LNCAP (cell line): ENCODE measurements around the gene SNED1.

Experiments used
- CTCF ChIP-seq: fragments of 450-650 bp; IDR thresholded peaks from 2 replicates; pipeline ENCODE4 v1.5.1; 2017; ENCODE audit warnings: mild to moderate bottlenecking

SNED1 gene

GRCh38 chr2:241030883-241031282 lies 32.5 kb downstream of the SNED1 start:
- TF ChIP-seq CTCF: no peak

GRCh38 chr2:241031436-241032165 lies 33.2 kb downstream of the SNED1 start:
- TF ChIP-seq CTCF: no peak

DNA sequence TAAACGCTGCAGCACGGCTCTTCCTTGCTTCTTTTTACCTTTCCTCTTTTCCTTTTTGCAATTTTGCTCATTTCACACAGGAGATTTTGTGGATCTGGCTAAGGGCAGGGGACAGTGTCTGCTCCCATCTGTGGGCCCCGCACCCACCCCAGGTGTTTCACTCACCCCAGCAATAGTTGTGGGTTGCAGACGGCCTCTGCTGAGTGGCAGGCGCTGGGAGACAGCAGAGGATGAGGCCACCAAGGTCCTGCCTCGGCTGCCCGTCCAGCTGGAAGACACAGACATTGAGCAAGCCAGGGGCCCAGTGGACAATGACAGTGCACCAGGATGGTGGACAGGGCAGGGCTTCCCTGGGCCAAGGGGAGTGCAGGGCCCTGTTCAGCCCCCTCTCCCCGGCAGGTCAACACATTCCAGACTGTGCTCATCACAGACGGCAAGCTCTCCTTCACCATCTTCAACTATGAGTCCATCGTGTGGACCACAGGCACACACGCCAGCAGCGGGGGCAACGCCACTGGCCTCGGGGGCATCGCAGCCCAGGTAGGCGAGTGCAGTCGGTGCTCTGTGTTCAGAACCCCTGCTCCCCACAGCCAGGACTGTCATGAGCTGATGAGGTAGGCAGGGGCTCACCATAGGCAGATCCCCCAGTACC lies 35.0 kb downstream of the SNED1 start:
- no peak for TF ChIP-seq CTCF

- no peak for TF ChIP-seq CTCF
These were observed 35.6 kb downstream of the SNED1 start for GRCh38 chr2:241033994-241034393.

DNA sequence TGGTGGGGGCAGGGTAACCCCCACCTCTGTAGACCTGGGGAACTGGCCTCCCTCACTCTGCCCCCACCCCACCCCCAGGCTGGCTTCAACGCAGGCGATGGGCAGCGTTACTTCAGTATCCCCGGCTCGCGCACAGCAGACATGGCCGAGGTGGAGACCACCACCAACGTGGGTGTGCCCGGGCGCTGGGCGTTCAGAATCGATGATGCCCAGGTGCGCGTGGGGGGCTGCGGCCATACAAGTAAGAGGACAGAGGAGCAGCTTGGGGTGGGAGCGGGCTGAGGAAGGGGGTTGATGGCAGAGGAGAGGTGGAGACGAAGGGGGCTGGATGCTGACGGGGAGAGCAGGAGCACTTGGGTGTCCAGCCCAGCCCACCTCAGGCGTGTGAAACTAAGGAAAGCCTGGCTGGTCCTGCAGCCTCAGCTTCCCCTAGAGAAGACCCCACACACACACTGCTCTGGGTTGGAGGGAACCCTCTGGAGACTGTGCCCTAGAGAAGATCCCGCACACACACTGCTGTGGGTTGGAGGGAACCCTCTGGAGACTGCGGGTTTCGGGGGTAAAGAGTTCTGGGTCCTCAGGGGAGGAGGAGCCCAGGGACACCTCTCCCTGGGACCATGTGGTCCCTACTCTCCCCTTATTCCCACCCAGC lies 36.2 kb downstream of the SNED1 start:
- TF ChIP-seq CTCF: no peak

GRCh38 chr2:241035142-241035817 lies 36.9 kb downstream of the SNED1 start:
- TF ChIP-seq CTCF: no peak

- TF ChIP-seq CTCF: no peak
These were observed 37.5 kb downstream of the SNED1 start for GRCh38 chr2:241035818-241036396.
